Mucosa of descending colon (tissue), 3 donors: ENCODE results near the gene PPP1R3C. TPM values are rescaled to one million over a fixed set of nuclear protein-coding genes. Genes with fewer than 3 reads are reported as not detected.

Source experiments
- ATAC-seq: fragments of 200-7000 bp; cut with Tn5 transposase; one replicate; pipeline ENCODE4 v1.9.1; 2020; ENCODE audit warnings: mild to moderate bottlenecking, moderate library complexity
- DNase-seq, 3 donors: peaks; one replicate each; pipeline ENCODE4 v3.0.0-alpha.2; 2020
- H3K36me3 ChIP-seq: fragments of 200-600 bp; one replicate; pipeline ENCODE4 v1.8.0; 2021; ENCODE audit warnings: low read depth, mild to moderate bottlenecking
- H3K4me1 ChIP-seq: fragments of 200-600 bp; one replicate; pipeline ENCODE4 v1.8.0; 2021; ENCODE audit warnings: low read depth, mild to moderate bottlenecking
- H3K4me3 ChIP-seq: fragments of 200-600 bp; one replicate; pipeline ENCODE4 v1.8.0; 2021; ENCODE audit warnings: mild to moderate bottlenecking
- H3K9me3 ChIP-seq: fragments of 200-600 bp; one replicate; pipeline ENCODE4 v1.8.0; 2021; ENCODE audit warnings: mild to moderate bottlenecking
- CTCF ChIP-seq: fragments of 200-600 bp; IDR thresholded peaks from one replicate; pipeline ENCODE4 v1.8.0; 2022; ENCODE audit warnings: antibody characterized with exemption, mild to moderate bottlenecking
- intact Hi-C, 2 donors: fragments of 100-400 bp; cut with DNase I in 1 of 2; cut with micrococcal nuclease in 1 of 2; formaldehyde crosslinking; loops; one replicate each; pipeline versions ENCODE4 v1.11.0 to v1.11.1; 2022; cut with DNase I, micrococcal nuclease
- total RNA-seq, 3 donors: library from RNA; stranded (reverse); fragmentation: NEBNext Ultra II Directional in 2 of 3; extraction: Animal tissue kit (Norgen Biotek cat#: 25700) in 2 of 3; gene quantifications; one replicate each; pipeline versions ENCODE4 v1.2.1 to v1.2.4, GENCODE V29; 2021 to 2023
- donor health status: DM: no; HTN: no; CAD: no; lungs with moderate emphysema.
- donor health status: DM: no; HTN: no; CAD: no.
- donor health status: DM: no; HTN: yes; CAD: no.

The PPP1R3C gene
- total RNA-seq, 3 donors from 2014 or later, result 1.5 to 23.3 (median 4.7) TPM

GRCh38 chr10:91653219-91653870, 20.5 kb upstream of the PPP1R3C start:
- Histone ChIP-seq H3K9me3 (no peaks in the 10 kb centered on the region), H3K4me1 (no peaks in the 10 kb centered on the region), H3K36me3 (no peaks in the 10 kb centered on the region), H3K4me3 (no peak overlapping the region)
- intact Hi-C loops, result no loop called here
- ATAC-seq (no peak), DNase-seq (no peak)
- no peak for TF ChIP-seq CTCF

- Histone ChIP-seq H3K4me1 (no peaks in the 10 kb centered on the region), H3K9me3 (no peaks in the 10 kb centered on the region), H3K36me3 (no peaks in the 10 kb centered on the region), H3K4me3 (no peak overlapping the region)
- intact Hi-C loops, result no loop called here
- DNase-seq (no peak), ATAC-seq (no peak)
- TF ChIP-seq CTCF, result no peak
Measured at GRCh38 chr10:91652364-91652763, 19.5 kb upstream of the PPP1R3C start.

- DNase-seq, result peak in 2 of 3 donors; percentile 22 to 33
- TF ChIP-seq CTCF, result no peak
- H3K9me3 ChIP-seq, result no peaks in the 10 kb centered on the region
- ATAC-seq, result no peak
- H3K4me1 ChIP-seq, result no peaks in the 10 kb centered on the region
- H3K36me3 ChIP-seq, result no peaks in the 10 kb centered on the region
- no peak overlapping the region for H3K4me3 ChIP-seq
- intact Hi-C loops, result no loop called here
Measured at GRCh38 chr10:91643700-91644099, 10.8 kb upstream of the PPP1R3C start.

- Histone ChIP-seq H3K36me3 (no peaks in the 10 kb centered on the region), H3K9me3 (no peaks in the 10 kb centered on the region), H3K4me1 (no peaks in the 10 kb centered on the region), H3K4me3 (no peak overlapping the region)
- no peak for DNase-seq
- intact Hi-C loops, result no loop called here
- no peak for ATAC-seq
- no peak for TF ChIP-seq CTCF
Measured at GRCh38 chr10:91642831-91643692, 10.2 kb upstream of the PPP1R3C start.

GRCh38 chr10:91636892-91637291, 4.0 kb upstream of the PPP1R3C start:
- TF ChIP-seq CTCF, result no peak
- no peak for ATAC-seq
- intact Hi-C loops, result loop anchor here (5.0 to 10.0 kb wide), 2 partner anchors 145 to 242 kb away; no protein-coding TSS in a partner anchor

More at GRCh38 chr10:91636892-91637291, 4.0 kb upstream of the PPP1R3C start:
- no peak for DNase-seq
- Histone ChIP-seq H3K4me1 (peaks cover 4% of the 10 kb centered on the region), H3K36me3 (no peaks in the 10 kb centered on the region), H3K9me3 (no peaks in the 10 kb centered on the region), H3K4me3 (no peak overlapping the region)
